Cerebellar nuclear complex (tissue), 1 donor: ENCODE results near the gene SEC14L1.
"Not testable (repeated sequence)": the region's sequence is repeated elsewhere in the genome, so short reads cannot be mapped to it uniquely, and the experiment has no call there.

Source experiments
- DNase-seq, 2 experiments: peaks; one replicate each; lab custom pipeline; 2025; lab: John Stamatoyannopoulos, UW

The SEC14L1 gene

DNA sequence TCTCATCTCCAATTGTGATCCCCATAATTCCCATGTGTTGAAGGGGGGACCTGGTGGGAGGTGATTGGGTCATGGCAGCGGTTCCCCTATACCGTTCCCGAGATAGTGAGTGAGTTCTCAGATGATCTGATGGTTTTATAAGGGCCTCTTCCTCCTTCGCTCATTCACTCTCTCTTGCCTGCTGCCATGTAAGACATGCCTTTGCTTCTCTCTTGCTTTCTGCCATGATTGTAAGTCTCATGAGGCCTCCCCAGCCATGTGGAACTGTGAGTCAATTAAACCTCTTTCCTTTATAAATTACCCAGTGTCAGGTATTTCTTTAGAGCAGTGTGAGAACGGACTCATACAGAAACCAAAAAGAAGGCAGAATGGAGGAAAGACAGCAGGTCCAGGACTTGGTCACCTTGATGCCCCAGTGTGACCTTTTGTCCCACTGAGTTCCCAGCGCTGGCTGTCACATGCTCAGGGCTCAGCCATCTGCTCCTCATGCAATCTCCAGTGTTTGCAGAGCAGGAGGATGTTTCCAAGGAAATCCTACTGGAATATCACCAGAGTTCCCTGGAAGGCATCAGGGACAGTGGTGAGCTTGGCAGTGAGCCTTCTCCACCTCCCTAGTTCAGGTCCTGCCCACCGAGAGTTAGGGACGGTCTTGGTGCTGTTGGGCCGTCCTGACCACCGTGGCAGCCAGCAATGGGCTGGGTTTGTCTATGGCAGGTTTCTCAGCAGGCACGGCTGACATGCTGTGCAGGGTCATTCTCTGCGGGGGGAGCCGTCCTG, 96.7 kb downstream of the SEC14L1 start:
- DNase-seq: no peak

DNA sequence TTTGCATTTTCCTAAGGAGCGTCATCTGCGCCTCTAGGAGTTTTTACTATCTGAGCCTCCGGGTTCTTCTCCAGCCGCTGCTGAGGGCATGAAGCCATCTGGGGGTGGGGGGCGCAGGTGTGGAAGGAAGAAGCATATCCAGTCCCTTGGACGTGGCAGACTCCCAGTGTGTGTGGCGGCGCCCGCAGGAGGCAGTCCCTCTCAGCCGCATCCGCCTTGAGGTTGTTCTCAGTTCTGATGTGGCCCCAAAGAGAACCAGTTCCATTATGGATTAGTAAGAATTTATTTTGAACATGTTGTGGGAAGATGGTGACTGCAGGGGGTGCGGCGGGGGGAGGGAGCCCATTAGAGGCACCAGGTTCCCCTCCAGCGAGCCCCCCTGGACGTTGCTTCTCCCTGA, 100.2 kb downstream of the SEC14L1 start:
- DNase-seq: no peak

DNA sequence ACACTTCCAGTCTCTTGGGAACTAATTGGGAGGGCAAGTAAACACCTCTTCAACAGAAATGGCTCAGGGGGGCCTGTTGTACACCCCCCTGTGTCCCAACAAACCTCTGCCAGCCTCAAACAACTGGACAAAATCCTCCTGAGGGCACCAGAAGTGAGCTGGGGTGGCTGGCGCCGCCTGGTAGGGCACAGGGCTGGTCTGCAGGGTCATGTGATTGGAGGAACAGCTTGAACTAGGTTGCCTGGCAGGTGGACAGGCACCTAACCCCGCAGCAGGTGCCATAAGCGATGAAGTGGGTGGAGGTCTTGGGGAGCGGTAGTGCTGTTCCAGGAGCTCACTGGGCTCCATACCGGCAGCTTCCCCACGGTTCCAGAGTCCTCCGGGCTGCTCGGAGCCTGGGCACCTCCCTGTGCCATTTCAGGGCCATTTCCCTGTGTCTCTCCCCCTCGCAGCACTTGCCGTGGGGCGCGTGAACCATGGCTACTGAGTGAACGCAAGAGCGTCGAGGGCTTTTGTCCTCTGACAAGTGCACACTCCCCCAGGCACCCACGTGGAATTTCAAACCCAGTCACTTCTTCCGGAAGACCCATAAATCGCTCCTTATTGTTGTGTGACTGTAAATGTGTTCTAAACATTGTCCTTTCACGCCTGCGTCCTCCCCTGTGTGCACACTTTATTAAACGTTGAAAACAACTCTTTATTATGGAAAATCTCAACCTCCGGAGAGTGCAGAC, 101.5 kb downstream of the SEC14L1 start:
- no peak for DNase-seq

DNA sequence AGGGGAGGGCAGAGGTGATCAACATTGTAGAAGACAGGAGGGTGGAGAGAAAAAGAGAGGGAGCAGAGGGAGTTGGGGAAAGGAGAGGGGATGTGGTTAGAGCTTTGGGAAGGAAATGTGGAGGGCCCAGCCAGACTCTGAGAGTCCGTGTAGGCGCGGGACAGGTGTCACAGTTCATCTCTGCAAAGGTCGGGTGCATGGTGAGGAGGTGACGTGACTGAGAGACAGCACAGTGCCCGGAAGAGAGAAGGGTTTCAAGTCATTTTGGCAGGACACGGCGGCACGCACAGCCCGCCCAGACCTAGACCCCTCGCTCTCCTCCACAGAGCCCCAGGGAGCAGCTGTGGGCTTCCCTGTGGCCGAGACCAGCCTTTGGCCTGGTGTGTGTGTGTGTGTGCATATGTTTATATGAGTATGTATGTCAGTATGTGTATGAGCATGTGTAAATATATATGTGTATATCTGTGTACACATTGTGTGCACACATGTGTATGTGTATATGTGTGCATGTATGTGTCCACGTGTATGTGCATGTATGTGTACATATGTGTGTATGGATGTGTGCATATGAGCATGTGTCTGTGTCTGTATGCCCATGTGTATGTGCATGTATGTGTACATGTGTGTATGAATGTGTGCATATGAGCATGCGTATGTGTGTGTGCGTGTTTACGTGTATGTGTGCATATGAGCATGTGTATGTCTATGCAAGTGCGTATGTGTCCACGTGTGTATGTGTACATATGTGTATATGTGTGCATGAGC, 104.6 kb downstream of the SEC14L1 start:
- DNase-seq: no peak

DNA sequence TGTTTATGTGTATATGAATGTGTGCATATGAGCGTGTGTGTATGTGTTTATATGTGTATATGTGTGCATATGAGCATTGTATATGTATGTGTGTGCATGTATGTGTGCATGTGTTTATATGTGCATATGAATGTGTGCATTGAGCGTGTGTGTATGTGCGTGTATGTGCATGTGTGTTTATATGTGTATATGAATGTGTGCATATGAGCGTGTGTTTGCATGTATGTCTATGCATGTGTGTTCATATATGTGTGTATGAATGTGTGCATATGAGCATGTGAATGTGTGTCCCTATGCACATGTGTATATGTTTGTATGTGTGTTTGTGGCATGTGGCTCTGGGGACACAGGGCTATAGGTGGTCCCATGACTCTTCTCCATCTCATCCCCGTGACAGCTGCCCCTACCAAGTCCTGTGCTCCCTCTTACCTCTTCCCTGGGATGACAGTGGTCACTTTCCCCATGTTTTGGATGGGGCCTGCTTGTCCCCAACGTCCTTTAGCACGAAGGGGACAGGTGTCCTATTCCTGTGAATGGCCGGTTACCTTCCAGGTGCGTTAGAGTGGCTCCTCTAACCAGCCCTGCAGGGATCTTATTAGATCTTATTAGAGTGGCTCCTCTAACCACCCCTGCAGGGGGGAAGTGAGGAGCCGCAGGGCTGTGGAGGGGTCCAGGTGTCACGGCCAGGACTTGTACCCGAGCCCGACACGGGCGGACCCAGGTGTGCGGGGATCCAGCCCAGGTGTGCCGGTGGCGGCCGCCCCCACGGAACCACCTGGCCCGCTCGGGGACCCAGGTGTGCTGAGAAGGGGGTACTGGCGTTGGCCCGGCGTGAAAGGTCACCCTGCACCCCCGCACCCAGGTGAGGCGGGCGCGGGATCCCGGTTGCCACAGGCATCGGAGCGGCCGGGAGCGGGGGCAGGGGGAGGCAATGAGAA, 105.6 kb downstream of the SEC14L1 start:
- no peak for DNase-seq

DNA sequence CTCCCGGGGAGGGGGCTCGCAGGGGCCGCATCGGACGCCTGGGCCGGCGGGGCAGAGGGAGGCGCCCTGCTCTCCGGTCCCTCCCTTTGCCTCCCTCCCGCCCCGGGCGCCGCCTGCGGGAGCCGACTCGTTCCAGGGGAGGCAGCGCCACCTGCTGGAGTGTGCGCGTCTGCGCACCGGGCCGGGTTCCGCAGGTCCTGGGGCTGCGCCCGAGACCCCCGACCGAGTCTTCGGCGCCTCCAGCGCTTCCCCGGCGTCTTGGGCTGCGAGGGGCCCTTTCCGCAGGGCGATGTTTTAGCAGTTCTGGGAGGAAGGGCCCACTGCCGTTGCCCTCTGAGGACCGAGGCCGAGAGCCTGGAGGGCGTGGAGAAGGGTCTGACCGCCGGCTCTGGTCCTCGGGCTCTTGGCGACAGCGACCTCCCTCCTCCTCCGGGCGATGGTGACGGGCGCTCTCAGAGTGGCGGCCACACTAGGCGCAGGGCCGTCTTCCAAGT, 106.3 kb downstream of the SEC14L1 start:
- DNase-seq: peak in 1 of 2 experiments; percentile 65

DNA sequence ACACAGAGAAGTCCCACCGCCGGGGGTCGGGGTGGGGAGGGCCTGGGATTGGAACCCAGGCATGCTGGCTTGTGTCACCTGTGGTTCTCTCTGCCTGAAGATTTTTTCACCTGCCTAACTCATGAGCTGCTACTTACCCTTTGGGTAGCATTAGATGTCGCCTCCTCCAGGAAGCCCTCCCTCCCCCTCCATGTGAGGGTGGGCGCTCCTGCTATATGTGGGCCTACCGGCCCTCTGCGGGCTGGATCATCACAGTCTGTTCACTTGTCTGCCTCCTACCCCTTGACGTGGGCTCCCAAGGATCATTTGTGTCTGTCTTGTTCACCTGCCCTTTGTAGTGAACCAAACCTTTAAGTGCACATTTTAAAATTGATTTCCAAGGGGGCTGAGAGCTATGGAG, 106.8 kb downstream of the SEC14L1 start:
- DNase-seq: no peak

DNA sequence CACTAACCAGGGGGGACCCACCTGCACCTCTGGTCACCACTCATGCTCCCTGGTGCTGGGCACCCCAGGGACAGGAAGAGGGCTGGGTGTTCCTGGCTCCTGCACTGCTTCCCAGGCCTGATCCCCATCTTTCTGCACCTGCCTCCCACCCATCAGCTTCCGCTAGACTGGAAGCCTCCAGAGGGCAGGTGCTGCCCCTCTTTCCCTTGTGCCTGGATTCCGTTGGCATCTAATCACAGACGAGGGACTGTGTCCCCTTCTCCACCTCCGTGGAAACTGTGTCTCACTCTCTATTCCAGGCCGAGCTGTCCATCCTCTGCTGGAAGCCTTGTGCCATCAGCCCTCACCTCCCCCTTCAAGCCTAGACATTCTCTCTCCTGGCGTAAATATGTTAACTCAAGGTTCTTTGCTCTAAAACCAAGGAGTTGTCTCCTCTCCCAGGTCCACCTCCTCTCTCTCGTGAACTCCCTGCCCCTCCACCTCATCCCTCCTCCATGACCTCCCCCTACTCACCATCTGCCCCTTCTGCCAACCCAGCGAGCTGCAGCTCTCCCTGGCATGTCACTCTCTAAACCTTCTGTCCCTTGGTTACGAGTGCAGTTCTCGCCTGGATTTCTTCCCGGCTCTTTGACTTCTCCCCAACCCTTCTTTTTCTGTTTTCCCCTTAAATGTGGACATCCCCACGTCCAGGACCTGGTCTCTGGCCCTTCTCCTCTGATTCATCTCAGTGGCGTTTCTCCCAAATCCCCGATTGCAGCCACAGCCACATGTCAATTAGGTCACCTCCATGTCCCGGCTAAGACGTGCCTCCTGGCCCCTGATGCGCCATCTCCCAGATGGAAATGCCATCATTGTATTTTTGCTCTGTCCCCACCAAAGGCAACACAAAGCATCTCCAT, 107.7 kb downstream of the SEC14L1 start:
- DNase-seq: no peak

DNA sequence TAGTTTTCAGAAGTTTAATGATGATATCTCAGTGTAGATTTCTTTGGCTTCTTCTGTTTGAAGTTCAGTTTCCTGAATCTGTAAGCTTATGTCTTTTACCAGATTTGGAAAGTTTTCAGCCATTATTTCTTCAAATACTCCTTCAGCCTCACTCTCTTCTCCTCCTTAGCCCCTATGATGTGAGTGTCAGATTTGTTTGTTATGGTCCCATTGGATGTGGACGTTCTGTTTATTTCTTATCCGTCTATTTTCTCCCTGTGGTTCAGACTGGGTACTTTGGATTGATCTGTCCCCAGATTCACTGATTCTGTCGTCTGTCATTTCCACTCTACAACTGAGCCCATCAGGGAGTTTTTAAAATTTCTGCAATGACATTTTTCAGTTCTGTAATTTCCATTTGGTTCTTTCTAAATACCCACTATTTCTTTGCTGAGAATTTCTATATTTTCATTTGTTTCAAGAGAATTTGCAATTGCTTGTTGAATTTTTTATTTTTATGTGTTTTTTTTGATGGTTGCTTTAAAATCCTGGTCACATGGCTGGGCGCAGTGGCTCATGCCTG, 110.9 kb downstream of the SEC14L1 start:
- no peak for DNase-seq

DNA sequence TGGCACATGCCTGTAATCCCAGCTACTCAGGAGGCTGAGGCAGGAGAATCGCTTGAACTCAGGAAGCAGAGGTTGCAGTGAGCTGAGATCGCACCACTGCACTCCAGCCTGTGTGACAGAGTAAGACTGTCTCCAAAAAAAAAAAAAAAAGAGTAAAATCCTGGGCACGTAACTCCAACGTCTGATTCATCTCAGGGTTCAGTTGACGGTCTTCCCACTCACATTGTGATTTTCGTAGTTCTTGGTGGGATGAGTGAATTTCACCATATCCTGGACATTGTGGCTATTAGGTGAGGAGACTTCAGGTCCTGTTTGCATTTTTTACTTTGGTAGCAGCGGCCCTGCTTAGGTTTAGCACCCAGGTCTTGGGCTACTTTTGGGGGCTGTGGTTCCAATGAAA, 111.5 kb downstream of the SEC14L1 start:
- DNase-seq: not testable (repeated sequence)

DNA sequence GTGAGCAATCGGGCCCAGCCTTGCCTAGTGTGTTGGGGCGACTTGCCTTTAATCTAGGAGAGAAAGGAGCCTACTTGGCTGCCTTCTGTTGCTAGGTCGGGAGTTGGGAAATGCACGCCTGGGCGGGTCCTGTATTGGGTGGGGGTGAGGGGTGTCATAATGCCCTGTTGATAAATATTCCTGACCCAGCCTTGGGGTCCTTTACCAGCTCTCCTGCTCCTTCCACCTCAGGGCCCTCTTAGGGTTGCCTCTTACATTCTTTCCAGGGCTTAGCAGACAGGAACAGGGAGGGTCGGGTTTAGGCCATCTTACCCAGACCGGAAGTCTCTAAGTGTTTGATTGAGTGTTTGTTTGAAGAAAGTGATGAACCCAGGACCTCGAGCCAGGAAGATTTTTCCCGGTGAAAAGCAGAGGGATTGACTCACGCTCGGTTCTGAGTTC, 112.9 kb downstream of the SEC14L1 start:
- DNase-seq: no peak

DNA sequence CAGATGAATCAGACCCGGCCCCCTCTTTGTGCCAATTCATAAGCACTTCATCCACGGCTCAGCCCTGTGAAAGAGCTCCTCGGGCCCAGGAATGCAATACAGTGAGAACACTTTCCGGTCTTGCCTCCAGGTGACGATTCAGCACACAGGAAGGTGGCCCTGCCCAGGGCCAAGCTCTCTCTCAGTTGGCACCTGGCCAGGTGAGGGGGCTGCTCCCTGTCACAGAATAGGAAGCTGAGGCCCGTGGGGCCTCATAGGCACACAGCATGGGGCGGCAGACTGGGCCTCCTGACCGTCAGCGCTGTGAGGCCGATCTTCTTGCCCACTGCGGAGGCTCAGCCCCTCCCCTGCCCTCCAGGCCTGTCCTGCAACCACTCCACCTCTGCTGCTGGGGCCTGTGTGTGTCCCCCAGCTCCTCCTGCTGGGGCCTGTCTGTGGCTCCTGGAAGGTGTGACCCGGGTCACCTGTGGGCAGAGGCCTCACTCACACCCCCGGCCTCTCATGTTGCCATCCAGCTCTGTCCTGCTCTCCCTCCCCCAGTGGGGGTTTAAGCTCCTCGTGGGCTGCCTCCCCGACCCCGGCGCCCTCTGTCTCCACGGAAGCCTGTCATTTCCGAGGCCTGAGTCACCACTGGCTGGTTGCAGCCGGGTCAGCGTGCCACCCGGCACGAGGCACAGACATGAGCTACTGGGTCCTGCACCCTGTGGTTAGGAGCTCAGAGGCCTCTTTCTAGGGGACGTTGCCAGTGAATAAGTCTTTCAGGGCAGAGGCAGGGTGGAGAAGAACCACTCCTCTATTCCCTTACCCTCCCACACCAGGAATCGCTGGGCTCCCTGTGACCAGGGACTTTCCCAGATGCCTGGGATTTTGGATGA, 114.4 kb downstream of the SEC14L1 start:
- no peak for DNase-seq

DNA sequence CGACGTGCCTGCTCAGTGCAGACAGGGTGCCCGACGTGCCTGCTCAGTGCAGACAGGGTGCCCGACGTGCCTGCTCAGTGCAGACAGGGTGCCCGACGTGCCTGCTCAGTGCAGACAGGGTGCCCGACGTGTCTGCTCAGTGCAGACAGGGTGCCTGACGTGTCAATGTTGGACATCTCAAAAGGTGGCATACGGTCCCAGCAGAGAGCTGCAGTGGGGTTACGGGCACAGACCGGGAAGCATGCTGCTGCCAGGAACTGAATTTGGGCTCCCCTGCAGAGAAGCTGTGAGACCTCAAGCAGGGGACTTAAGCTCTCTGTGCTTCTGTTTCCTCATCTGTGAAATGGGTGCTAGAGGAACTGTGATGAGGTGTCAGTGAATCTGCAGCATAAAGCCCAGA, 115.2 kb downstream of the SEC14L1 start:
- DNase-seq: not testable (repeated sequence)

DNA sequence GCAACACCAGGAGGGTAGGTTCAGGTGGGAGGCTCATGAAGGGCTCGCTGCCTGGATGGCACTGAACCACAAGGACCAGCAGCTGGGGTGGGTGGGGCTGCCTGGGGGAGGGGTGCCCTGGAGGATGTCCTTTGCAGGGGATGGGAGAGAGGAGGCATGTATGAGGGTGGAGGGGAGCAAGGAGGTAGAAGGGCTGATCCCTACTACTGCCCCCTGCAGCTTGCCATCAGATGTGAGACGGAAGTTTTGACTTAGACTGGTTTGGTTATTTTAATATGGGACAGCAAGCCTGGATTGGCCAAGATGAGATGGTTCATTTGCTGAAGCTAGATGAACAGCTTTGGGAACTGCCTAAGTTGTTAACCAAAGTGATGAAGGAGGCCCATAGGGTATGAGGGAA, 115.9 kb downstream of the SEC14L1 start:
- DNase-seq: no peak

DNA sequence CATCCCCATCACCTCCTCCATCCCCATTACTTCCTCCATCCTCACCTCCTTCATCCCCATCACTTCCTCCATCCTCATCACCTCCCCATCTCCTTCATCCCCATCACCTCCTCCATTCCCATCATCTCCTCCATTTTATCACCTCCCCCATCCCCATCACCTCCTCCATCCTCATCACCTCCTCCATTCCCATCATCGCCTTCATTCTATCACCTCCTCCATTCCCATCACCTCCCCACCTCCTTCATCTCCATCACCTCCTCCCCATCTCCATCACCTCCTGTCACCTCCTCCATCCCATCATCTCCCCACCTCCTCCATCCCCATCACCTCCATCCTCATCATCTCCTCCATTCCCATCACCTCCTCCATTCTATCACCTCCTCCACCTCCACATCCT, 116.4 kb downstream of the SEC14L1 start:
- no peak for DNase-seq

DNA sequence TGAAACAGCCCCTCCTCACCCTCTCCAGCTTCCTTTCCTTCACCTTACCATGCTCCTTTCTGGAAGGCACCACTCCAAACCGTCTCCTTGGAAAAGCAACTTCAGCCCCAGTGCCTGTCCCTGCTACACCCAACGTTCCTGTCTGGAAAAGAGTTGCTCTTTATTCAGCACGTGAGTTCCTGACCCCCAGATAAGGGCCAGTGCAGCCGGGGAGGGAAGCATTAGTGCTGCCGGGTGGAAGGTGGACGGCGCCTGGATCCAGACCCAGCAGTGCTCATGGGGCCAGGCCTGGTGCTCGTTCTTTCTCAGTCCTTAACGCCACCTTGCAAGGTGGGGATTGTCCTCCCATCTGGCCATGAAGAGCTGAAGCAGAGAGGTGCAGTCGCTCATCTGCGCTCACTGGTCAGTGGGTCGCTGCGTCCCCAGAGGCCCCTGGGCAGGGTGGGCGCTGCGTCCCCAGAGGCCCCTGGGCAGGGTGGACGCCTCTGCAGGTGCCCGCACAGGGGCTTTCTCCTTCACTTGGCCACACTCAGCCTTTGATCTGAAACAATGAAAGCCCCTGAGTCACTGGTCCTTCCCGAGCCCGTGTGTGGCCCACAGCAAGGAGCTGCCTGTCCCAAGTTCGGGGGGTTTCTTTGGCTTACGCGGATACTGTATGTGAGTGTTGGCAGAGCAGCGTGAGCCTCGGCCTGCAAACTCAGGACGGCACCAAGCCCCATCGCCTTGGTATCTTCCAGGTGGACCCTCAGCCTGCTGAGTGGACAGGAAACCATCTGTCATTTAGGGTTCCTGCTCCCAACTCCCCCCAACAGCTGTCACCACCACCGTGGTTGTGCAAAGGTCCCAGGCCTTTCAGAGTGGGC, 117.1 kb downstream of the SEC14L1 start:
- DNase-seq: no peak

DNA sequence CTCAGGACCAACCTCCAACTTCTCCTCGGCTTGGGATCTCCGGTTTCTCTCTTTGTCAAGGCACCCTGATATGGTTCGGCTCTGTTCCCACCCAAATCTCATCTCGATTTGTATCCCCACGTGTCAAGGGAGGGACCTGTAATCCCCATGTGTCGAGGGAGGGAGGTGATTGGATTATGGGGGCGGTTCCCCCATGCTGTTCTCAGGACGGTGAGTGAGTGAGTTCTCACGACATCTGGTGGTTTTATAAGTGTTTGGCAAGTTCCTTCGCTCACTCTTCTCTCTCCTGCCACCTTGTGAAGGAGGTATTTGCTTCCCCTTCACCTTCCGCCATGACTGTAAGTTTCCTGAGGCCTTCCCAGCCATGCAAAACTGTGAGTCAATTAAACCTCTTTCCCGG, 117.9 kb downstream of the SEC14L1 start:
- DNase-seq: no peak

DNA sequence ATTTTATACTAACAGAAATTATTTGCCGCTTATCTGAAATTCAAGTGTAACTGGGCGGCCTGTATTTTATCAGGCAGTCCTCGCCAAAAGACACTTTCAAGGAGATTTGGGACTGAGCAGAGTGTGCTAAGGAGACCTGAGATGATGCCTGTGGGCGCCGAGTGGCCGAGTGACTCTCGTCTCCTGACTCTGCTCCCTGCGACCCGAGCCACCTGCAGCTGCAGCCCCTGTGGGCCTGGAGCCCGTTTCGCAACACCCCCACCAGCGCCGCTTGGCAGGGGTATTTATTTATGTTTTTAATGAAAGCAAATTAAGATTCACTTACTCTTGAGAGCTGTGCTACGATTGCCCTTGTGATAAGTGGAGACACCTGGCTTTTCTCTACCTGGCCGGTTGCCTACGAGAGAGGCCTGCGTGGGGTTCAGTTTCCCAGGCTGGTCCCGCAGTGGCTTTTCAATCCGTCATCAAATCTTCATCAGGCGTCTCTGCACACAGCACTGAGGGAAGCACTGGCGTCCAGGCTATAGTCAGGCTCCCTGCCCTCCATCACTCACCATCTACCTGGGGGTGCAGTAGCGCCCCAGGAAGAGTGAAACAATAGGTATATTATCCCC, 124.0 kb downstream of the SEC14L1 start:
- DNase-seq: no peak
